SK-N-SH treated with all-trans-retinoic acid at 6 μM for 48 hours (cell line): ENCODE measurements around the gene FAM174C.

Experiments used
- ARNTL ChIP-seq: fragments of 450-650 bp; formaldehyde crosslinking; IDR thresholded peaks from 2 replicates; pipeline ENCODE4 v1.5.0; 2020; ENCODE audit warnings: low read depth, mild to moderate bottlenecking, moderate library complexity, borderline replicate concordance
- BACH2 ChIP-seq: fragments of 250-450 bp; sonication (Bioruptor Pico); IDR thresholded peaks from 2 replicates; pipeline ENCODE4 v1.9.0; 2021; ENCODE audit warnings: mild to moderate bottlenecking, borderline replicate concordance
- CREB5 ChIP-seq: fragments of 250-450 bp; sonication (Bioruptor Pico); IDR thresholded peaks from 2 replicates; pipeline ENCODE4 v1.5.1; 2020; ENCODE audit warnings: low read depth, mild to moderate bottlenecking, moderate library complexity
- CSRNP3 ChIP-seq: fragments of 250-450 bp; sonication (Bioruptor Pico); IDR thresholded peaks from 2 replicates; pipeline ENCODE4 v1.5.1; 2021; ENCODE audit warnings: mild to moderate bottlenecking, moderate library complexity
- GLIS3 ChIP-seq: fragments of 250-450 bp; sonication (Bioruptor Pico); IDR thresholded peaks from 2 replicates; pipeline ENCODE4 v1.5.0; 2020; ENCODE audit warnings: mild to moderate bottlenecking, moderate library complexity
- ISL1 ChIP-seq: fragments of 250-450 bp; sonication (Bioruptor Pico); IDR thresholded peaks from 2 replicates; pipeline ENCODE4 v2.1.2; 2022; ENCODE audit warnings: mild to moderate bottlenecking, moderate library complexity
- OSR1 ChIP-seq: fragments of 250-450 bp; sonication (Bioruptor Pico); IDR thresholded peaks from 2 replicates; pipeline ENCODE4 v1.8.0; 2022; ENCODE audit warnings: moderate library complexity, mild to moderate bottlenecking, inconsistent platforms
- POU6F1 ChIP-seq: fragments of 250-450 bp; sonication (Bioruptor Pico); IDR thresholded peaks from 2 replicates; pipeline ENCODE4 v1.8.0; 2021; ENCODE audit warnings: low read depth, mild to moderate bottlenecking, moderate library complexity, borderline replicate concordance
- RARB ChIP-seq: fragments of 250-450 bp; sonication (Bioruptor Pico); IDR thresholded peaks from 2 replicates; pipeline ENCODE4 v1.8.0; 2021; ENCODE audit warnings: mild to moderate bottlenecking, moderate library complexity
- SNAI2 ChIP-seq: fragments of 250-450 bp; sonication (Bioruptor Pico); IDR thresholded peaks from 2 replicates; pipeline ENCODE4 v1.5.0; 2020; ENCODE audit warnings: mild to moderate bottlenecking, moderate library complexity
- ZFP30 ChIP-seq: fragments of 450-650 bp; formaldehyde crosslinking; IDR thresholded peaks from 2 replicates; pipeline ENCODE4 v1.5.0; 2022; ENCODE audit warnings: mild to moderate bottlenecking, moderate library complexity
- ZNF8 ChIP-seq: fragments of 450-650 bp; formaldehyde crosslinking; IDR thresholded peaks from 2 replicates; pipeline ENCODE4 v1.5.0; 2020; ENCODE audit warnings: mild to moderate bottlenecking, moderate library complexity
- TF ChIP-seq, protein P1 (sequence below): fragments of 250-450 bp; sonication (Bioruptor Pico); IDR thresholded peaks from 2 replicates; pipeline ENCODE4 v1.5.0; 2020; ENCODE audit warnings: mild to moderate bottlenecking, moderate library complexity
- TF ChIP-seq, protein P2 (sequence below): fragments of 250-450 bp; sonication (Bioruptor Pico); IDR thresholded peaks from 2 replicates; pipeline ENCODE4 v1.8.0; 2020; ENCODE audit warnings: mild to moderate bottlenecking, moderate library complexity, borderline replicate concordance

- no peak for TF ChIP-seq ZFP30
- no peak for TF ChIP-seq BACH2 (CRISPR knock-in tag)
- TF ChIP-seq, protein P1, sequence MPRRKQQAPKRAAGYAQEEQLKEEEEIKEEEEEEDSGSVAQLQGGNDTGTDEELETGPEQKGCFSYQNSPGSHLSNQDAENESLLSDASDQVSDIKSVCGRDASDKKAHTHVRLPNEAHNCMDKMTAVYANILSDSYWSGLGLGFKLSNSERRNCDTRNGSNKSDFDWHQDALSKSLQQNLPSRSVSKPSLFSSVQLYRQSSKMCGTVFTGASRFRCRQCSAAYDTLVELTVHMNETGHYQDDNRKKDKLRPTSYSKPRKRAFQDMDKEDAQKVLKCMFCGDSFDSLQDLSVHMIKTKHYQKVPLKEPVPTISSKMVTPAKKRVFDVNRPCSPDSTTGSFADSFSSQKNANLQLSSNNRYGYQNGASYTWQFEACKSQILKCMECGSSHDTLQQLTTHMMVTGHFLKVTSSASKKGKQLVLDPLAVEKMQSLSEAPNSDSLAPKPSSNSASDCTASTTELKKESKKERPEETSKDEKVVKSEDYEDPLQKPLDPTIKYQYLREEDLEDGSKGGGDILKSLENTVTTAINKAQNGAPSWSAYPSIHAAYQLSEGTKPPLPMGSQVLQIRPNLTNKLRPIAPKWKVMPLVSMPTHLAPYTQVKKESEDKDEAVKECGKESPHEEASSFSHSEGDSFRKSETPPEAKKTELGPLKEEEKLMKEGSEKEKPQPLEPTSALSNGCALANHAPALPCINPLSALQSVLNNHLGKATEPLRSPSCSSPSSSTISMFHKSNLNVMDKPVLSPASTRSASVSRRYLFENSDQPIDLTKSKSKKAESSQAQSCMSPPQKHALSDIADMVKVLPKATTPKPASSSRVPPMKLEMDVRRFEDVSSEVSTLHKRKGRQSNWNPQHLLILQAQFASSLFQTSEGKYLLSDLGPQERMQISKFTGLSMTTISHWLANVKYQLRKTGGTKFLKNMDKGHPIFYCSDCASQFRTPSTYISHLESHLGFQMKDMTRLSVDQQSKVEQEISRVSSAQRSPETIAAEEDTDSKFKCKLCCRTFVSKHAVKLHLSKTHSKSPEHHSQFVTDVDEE (CRISPR knock-in tag): no peak
- no peak for TF ChIP-seq CREB5 (CRISPR knock-in tag)
- TF ChIP-seq ARNTL: no peak
- no peak for TF ChIP-seq ZNF8 (CRISPR knock-in tag)
- TF ChIP-seq, protein P2, sequence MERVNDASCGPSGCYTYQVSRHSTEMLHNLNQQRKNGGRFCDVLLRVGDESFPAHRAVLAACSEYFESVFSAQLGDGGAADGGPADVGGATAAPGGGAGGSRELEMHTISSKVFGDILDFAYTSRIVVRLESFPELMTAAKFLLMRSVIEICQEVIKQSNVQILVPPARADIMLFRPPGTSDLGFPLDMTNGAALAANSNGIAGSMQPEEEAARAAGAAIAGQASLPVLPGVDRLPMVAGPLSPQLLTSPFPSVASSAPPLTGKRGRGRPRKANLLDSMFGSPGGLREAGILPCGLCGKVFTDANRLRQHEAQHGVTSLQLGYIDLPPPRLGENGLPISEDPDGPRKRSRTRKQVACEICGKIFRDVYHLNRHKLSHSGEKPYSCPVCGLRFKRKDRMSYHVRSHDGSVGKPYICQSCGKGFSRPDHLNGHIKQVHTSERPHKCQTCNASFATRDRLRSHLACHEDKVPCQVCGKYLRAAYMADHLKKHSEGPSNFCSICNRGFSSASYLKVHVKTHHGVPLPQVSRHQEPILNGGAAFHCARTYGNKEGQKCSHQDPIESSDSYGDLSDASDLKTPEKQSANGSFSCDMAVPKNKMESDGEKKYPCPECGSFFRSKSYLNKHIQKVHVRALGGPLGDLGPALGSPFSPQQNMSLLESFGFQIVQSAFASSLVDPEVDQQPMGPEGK (CRISPR knock-in tag): no peak
- no peak for TF ChIP-seq SNAI2 (CRISPR knock-in tag)
- no peak for TF ChIP-seq POU6F1 (CRISPR knock-in tag)
- TF ChIP-seq CSRNP3 (CRISPR knock-in tag): no peak
- no peak for TF ChIP-seq RARB
- no peak for TF ChIP-seq ISL1
- no peak for TF ChIP-seq GLIS3 (CRISPR knock-in tag)
- TF ChIP-seq OSR1 (CRISPR knock-in tag): no peak
Observed at GRCh38 chr19:1238369-1239303, 36.7 kb upstream of the FAM174C start.
